HG02678 (cell line): ENCODE results near the gene ZNF554.

ENCODE experiments used
- ATAC-seq: cut with Tn5 transposase; IDR thresholded peaks from one replicate; pipeline ENCODE4 v1.9.1; 2021; ENCODE audit warnings: mild to moderate bottlenecking, moderate library complexity; ENCODE audit not compliant: unreplicated experiment

Gene ZNF554

GRCh38 chr19:2823646-2824045, 4.0 kb downstream of the ZNF554 start:
- no peak for ATAC-seq

- no peak for ATAC-seq
Measured at GRCh38 chr19:2824129-2824528, 4.5 kb downstream of the ZNF554 start.

- no peak for ATAC-seq
Measured at GRCh38 chr19:2827022-2827421, 7.4 kb downstream of the ZNF554 start.

- no peak for ATAC-seq
Measured at GRCh38 chr19:2827840-2828489, 8.3 kb downstream of the ZNF554 start.

- no peak for ATAC-seq
Measured at GRCh38 chr19:2834294-2834871, 14.7 kb downstream of the ZNF554 start.

GRCh38 chr19:2837430-2837829, 17.8 kb downstream of the ZNF554 start:
- ATAC-seq, result no peak

GRCh38 chr19:2840794-2841791, 21.4 kb downstream of the ZNF554 start, which contains the start of gene ZNF555:
ZNF555 (plus strand) TSS chr19:2841475; CDS start chr19:2841573, 98 bp downstream.
- ATAC-seq, result peak; percentile 94

- peak; percentile 7 for ATAC-seq
Measured at GRCh38 chr19:2841855-2842574, 22.3 kb downstream of the ZNF554 start.

GRCh38 chr19:2845107-2845506, 25.4 kb downstream of the ZNF554 start:
- no peak for ATAC-seq

GRCh38 chr19:2846180-2846894, 26.7 kb downstream of the ZNF554 start:
- ATAC-seq, result no peak

- no peak for ATAC-seq
Measured at GRCh38 chr19:2847507-2847906, 27.8 kb downstream of the ZNF554 start.

- no peak for ATAC-seq
Measured at GRCh38 chr19:2848616-2849015, 28.9 kb downstream of the ZNF554 start.

- no peak for ATAC-seq
Measured at GRCh38 chr19:2850256-2850925, 30.7 kb downstream of the ZNF554 start.

- no peak for ATAC-seq
Measured at GRCh38 chr19:2852598-2852997, 32.9 kb downstream of the ZNF554 start.

GRCh38 chr19:2853015-2853606, 33.4 kb downstream of the ZNF554 start:
- ATAC-seq, result no peak

GRCh38 chr19:2854849-2855248, 35.2 kb downstream of the ZNF554 start:
- no peak for ATAC-seq

- no peak for ATAC-seq
Measured at GRCh38 chr19:2856457-2857050, 36.9 kb downstream of the ZNF554 start.

- ATAC-seq, result no peak
Measured at GRCh38 chr19:2858864-2859263, 39.2 kb downstream of the ZNF554 start.

GRCh38 chr19:2863816-2864215, 44.1 kb downstream of the ZNF554 start:
- no peak for ATAC-seq
